Keratinocyte (primary cell): ENCODE results near the gene CACNA2D1.

Experiments
- CTCF ChIP-seq, 3 experiments: IDR thresholded peaks in 1 of 3; conservative IDR thresholded peaks in 1 of 3; optimal IDR thresholded peaks in 1 of 3; 2 replicates in 2 of 3; 3 replicates in 1 of 3; pipeline versions ENCODE3 to v1.5.1; 2011; ENCODE audit warnings: low read length in 3 of 3, mild to moderate bottlenecking in 3 of 3, moderate library complexity in 2 of 3, control low read depth in 1 of 3, inconsistent platforms in 1 of 3; ENCODE audit not compliant: insufficient read depth in 2 of 3; ENCODE audit errors: extremely low read depth in 1 of 3
- EZH2 ChIP-seq: IDR thresholded peaks from one replicate; pipeline ENCODE4 v1.6.1; 2012; ENCODE audit warnings: inconsistent platforms, mild to moderate bottlenecking, low read length, moderate library complexity

GRCh38 chr7:82313269-82313668 is 130.3 kb downstream of the CACNA2D1 start:
- no peak for TF ChIP-seq EZH2
- no peak for TF ChIP-seq CTCF (optimal IDR thresholded peaks at IDR 0.05 in 1 of 3, IDR thresholded peaks at IDR 0.05 in 1 of 3, conservative IDR thresholded peaks at IDR 0.05 in 1 of 3; ENCODE audit: extremely low read depth in 1 of 3, insufficient read depth in 2 of 3, low read length in 3 of 3)
